Measurements from ENCODE around the gene CFAP46.
"Not testable (repeated sequence)": the region's sequence is repeated elsewhere in the genome, so short reads cannot be mapped to it uniquely, and the experiment has no call there.

The CFAP46 gene

DNA sequence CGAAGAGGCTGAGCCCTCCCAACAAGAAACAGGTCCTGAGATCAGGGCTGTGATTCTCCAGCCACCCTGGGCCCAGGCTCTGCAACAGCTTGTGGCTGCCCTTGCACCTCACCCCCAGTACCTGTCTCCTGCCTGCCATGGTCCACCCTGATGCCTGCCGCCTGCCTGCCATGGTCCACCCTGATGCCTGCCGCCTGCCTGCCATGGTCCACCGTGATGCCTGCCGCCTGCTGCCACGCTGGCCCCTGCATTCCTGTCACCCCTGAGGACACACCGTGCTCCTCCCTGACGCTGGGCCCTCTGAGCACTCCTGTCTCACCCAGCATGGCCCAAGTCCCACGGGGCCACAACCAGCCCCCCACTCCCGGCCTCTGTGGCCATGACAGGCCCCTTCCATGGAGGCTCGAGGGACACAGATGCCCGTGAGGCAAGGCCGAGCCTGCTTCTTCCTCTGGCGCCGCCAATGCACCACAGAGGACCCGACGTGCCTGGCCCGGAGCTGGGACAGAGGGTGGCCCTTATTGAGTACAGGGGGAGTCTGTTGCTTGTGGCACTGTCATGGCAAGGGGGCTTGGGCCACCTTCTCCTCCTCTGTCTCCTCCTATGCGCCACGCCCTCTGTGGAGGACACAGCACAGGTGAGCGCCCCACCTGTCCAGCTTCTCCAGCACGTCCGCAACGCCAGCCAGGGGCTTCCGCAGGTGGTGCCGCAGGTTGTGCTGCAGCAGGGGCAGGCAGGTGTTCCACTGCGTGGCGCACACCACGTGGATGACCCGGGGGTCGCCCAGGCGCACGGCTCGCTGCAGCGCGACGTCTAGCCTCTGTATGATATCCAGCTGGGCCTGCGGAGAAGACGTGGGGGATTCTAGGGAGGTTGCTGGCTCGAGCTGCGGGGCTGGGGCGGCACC is 18.1 kb downstream of the CFAP46 start:
- Mint-ChIP-seq H3K9me3 (no peaks in the 10 kb centered on the region), H3K36me3 (ENCODE audit: low read depth) (no peaks in the 10 kb centered on the region), H3K4me3 (no peak overlapping the region), H3K27me3 (peaks cover 4% of the 10 kb centered on the region), H3K27ac (no peak overlapping the region), H3K4me1 (ENCODE audit: low read depth) (peaks cover 1% of the 10 kb centered on the region)
- no peak for DNase-seq

DNA sequence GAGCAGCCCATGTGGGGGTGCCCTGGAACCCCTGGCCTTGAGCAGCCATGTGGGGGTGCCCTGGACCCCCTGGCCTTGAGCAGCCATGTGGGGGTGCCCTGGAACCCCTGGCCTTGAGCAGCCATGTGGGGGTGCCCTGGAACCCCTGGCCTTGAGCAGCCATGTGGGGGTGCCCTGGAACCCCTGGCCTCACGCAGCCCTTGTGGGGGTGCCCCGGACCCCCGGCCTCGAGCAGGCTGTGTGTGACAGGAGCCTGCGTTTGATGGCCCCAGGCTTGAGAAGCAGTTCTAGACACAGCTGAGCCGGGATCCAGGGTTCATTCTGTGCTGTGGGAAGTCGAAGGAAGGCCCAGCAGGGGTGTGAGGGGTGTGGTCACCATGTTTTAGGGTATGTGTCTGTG is 19.0 kb downstream of the CFAP46 start:
- not testable (repeated sequence) for H3K9me3 Mint-ChIP-seq; H3K27me3 Mint-ChIP-seq; H3K4me3 Mint-ChIP-seq; H3K36me3 Mint-ChIP-seq (ENCODE audit: low read depth); DNase-seq; H3K4me1 Mint-ChIP-seq (ENCODE audit: low read depth); H3K27ac Mint-ChIP-seq

DNA sequence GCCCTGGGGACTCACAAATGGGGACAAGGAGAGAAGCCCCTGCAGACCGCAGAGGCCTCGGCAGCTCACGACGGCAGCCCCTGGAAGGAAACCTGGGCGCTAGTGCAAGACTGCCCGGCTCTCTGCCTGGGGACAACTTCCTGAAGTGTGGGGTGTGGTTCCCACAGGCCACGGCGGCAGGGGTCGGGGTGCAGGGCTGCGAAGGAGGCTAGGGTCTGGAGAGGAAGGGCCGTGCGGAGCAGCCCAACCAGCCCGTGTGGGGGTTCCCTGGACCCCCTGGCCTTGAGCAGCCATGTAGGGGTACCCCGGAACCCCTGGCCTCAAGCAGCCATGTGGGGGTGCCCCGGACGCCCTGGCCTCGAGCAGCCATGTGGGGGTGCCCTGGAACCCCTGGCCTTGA is 19.5 kb downstream of the CFAP46 start:
- Mint-ChIP-seq H3K27ac (no peak overlapping the region), H3K4me3 (no peak overlapping the region), H3K4me1 (ENCODE audit: low read depth) (no peaks in the 10 kb centered on the region), H3K9me3 (no peaks in the 10 kb centered on the region), H3K27me3 (peaks cover 4% of the 10 kb centered on the region), H3K36me3 (ENCODE audit: low read depth) (no peaks in the 10 kb centered on the region)
- no peak for DNase-seq

DNA sequence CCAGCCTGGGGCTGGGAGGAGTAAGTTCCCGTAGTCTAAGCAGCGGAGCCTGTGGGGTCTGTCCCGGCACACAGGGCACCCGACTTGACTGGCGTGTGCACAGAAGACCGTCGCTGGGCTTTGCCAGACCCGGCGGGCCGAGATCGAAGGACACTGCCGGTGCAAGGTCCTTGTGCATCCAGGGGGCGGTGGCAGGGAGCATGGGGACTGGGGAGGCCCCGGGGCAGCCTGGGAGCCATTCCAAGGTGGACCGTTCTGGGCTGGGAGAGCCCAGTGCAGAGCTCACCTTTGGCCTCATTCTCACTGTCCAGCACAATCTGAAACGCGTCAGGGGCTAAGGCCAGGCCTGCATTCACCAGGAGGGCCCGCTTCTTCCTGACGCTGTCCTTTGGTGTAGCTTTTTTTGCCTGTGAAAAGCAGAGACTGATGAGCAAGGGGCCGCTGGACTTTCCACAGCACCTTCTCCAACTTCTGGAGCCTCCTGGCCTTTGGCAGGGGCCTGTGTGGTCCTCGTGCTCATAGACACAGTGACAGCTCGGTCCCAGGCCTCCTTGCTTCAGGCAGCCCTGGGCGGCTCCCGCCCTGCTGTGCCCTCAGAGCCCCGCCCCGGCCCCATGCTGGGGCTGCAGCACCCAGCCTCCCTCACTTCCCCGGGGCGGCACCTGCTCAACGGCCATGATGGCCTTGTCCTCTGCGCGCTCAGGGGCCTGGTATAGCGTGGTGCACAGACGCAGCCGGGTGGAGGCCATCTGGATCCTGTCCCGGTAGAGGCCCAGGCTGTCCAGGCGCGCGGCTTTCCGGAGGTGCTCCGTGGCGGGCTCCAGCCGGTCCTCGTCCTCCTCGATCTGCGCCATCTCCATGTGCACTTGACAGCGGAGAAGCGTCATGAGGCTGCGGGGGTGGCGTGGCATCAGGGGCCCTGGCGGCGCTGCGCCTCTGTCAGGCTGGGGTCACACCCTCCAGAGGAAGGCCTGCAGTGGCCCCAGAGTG is 20.3 kb downstream of the CFAP46 start:
- no peak for DNase-seq
- no peak overlapping the region for H3K4me3 Mint-ChIP-seq
- H3K36me3 Mint-ChIP-seq (ENCODE audit: low read depth) = no peaks in the 10 kb centered on the region
- H3K27ac Mint-ChIP-seq = no peak overlapping the region
- no peaks in the 10 kb centered on the region for H3K4me1 Mint-ChIP-seq (ENCODE audit: low read depth)
- peaks cover 4% of the 10 kb centered on the region for H3K27me3 Mint-ChIP-seq
- no peaks in the 10 kb centered on the region for H3K9me3 Mint-ChIP-seq

DNA sequence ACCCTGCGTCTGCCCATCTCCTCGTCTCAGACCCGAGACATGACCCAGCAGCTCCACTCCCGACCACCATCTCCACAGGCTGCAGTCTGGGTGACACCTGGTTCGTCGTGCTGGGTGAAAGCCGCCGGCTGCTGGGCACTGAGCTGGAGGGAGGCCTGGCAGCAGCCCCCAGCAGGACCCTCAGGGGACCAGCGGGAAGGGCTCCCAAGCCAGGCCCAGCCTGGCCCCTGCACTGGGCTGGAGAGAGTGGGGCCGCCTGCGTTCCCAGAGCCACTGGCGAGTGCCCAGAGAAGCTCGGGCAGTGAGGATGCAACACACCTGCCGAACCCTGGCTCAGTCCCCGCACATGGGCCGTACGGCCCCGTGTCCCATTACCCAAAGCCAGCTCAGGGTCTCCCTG is 21.3 kb downstream of the CFAP46 start:
- Mint-ChIP-seq H3K27me3 (peaks cover 4% of the 10 kb centered on the region), H3K36me3 (ENCODE audit: low read depth) (no peaks in the 10 kb centered on the region), H3K9me3 (no peaks in the 10 kb centered on the region), H3K4me1 (ENCODE audit: low read depth) (no peaks in the 10 kb centered on the region), H3K27ac (no peak overlapping the region), H3K4me3 (no peak overlapping the region)
- DNase-seq = no peak

DNA sequence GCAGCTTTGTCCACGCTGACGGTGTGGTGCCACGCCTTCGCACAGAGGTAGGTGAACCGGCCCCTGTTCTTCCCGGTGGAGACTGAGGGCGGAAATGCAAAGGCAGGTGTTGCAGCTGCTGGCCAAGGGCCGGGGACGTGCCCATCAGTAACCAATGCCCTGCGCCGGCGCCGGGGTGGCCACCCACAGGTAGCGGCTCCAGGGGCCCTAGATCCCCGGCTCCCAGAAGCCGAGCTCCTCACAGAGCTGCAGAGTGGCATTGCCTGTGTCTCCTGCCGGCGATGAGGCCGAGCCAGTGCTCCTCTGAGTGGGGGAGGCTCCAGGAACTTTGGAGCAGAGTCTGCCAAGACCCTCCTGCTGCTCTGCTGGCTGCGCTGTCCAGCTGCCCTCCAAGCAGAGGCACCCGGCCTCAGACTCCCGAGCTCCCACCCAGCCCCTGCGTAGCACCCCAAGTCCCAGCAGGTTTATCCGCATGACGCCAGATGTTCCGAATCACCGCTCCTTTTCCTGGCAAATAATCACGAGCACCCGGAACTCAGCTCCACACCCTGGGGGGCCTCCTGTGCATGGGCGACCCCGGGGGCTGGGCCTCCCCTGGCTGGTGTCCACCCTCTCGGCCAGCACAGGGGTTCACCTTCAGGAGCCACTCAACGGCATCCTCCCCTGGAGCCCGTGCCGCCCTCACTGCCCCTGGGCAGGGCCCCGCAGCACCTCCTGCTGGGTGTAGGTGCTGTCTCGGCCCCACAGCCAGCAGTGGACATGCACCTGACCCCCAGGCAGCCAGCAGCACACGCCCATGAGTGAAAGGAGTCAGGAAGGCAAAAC is 22.1 kb downstream of the CFAP46 start:
- DNase-seq = no peak
- no peak overlapping the region for H3K4me3 Mint-ChIP-seq
- peaks cover 4% of the 10 kb centered on the region for H3K27me3 Mint-ChIP-seq
- no peaks in the 10 kb centered on the region for H3K4me1 Mint-ChIP-seq (ENCODE audit: low read depth)
- no peaks in the 10 kb centered on the region for H3K9me3 Mint-ChIP-seq
- H3K27ac Mint-ChIP-seq = no peak overlapping the region
- no peaks in the 10 kb centered on the region for H3K36me3 Mint-ChIP-seq (ENCODE audit: low read depth)

DNA sequence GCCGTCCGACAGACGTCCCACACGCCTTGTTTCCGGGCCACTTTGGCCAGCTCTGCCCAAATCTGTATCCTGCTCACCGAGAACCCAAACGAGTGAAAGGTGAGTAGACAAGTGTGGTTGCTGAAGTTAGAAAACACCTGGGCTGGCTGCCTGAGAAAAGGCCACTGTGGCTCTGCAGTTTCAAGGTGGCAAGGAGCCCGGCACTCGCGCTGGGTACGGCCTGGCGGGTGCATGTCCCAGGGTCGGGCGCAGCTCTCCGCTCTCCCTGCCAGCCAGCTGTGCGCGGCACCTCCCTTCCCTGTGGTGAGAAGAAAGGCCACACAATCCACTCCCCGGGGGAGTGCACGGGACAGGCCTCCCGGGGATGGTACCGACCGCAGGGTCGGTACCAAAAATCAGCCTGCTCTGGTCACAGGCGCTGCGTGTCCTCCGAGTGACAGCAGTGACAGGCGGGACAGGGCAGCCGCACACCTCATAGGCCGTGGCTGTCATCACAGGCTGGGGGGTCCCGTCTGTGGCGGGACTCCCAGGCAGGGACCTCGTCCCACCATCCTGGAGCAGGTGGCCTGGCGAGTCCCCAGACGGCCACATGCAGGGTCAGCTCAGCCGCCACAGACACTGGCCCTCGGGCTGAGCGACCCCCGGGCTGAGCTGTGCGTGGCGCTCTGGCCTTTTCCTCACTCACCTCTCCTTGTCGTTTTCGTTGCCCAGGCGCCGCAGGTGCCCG is 22.8 kb downstream of the CFAP46 start:
- Mint-ChIP-seq H3K9me3 (no peaks in the 10 kb centered on the region), H3K4me3 (no peak overlapping the region), H3K4me1 (ENCODE audit: low read depth) (no peaks in the 10 kb centered on the region), H3K27ac (no peak overlapping the region), H3K27me3 (peaks cover 4% of the 10 kb centered on the region), H3K36me3 (ENCODE audit: low read depth) (no peaks in the 10 kb centered on the region)
- DNase-seq = no peak

DNA sequence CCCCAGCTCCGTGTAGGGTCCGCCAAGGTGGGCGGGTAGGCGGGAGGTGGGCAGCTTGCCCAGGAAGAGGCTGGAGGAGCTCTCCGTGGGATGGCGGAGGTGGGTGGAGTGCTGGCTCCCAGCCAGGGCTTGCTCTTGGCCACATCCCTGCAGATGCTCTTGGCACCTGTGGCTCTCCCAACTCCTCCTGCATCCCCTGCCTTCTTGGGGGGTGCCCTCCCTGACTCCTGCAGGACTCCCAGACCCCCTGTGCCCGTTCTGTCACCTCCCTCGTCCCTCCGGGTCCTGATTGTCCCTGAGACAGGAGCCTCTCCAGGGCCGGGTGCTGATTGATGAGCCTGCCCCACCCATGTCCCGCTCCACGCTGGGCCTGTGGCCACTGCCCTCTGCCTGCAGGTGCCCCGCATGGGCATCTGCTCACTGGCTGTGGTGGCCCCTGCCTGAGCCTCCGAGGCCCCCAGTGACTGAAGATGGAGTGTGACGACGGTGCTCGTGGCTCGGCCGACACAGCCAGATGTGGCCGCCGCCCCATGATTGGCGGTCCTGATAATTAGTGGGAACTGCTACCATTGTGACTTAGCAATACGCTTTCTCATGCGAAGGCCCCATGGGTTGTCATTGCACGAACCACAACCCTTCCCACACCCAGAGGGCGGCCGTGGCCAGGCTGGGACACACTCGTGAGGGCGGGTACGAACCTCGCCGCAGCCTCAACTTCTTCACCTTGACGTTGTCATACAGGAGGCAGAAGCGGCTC is 23.6 kb downstream of the CFAP46 start:
- Mint-ChIP-seq H3K4me3 (no peak overlapping the region), H3K36me3 (ENCODE audit: low read depth) (no peaks in the 10 kb centered on the region)

DNA sequence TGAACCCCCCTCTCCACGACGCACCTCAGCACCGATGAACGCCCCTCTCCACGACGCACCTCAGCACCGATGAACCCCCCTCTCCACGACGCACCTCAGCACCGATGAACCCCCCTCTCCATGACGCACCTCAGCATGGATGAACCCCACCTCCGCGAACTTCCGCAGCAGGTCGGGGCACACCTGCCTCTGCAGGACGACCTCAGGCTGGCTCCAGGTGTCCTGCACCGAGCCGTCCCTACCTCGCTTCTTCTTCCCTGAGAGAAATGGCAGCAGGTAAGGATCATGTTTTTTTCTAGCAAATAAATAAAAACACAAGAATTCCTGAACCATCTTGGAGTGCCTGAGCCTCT is 24.1 kb downstream of the CFAP46 start:
- no peaks in the 10 kb centered on the region for H3K36me3 Mint-ChIP-seq (ENCODE audit: low read depth)
- no peak overlapping the region for H3K27ac Mint-ChIP-seq
- no peaks in the 10 kb centered on the region for H3K9me3 Mint-ChIP-seq
- peaks cover 2% of the 10 kb centered on the region for H3K27me3 Mint-ChIP-seq
- no peak for DNase-seq
- H3K4me1 Mint-ChIP-seq (ENCODE audit: low read depth) = no peaks in the 10 kb centered on the region
- H3K4me3 Mint-ChIP-seq = no peak overlapping the region

More for the DNA sequence above, 23.6 kb downstream of the CFAP46 start:
- peaks cover 4% of the 10 kb centered on the region for H3K27me3 Mint-ChIP-seq
- H3K9me3 Mint-ChIP-seq = no peaks in the 10 kb centered on the region
- no peak overlapping the region for H3K27ac Mint-ChIP-seq
- no peaks in the 10 kb centered on the region for H3K4me1 Mint-ChIP-seq (ENCODE audit: low read depth)
- no peak for DNase-seq

DNA sequence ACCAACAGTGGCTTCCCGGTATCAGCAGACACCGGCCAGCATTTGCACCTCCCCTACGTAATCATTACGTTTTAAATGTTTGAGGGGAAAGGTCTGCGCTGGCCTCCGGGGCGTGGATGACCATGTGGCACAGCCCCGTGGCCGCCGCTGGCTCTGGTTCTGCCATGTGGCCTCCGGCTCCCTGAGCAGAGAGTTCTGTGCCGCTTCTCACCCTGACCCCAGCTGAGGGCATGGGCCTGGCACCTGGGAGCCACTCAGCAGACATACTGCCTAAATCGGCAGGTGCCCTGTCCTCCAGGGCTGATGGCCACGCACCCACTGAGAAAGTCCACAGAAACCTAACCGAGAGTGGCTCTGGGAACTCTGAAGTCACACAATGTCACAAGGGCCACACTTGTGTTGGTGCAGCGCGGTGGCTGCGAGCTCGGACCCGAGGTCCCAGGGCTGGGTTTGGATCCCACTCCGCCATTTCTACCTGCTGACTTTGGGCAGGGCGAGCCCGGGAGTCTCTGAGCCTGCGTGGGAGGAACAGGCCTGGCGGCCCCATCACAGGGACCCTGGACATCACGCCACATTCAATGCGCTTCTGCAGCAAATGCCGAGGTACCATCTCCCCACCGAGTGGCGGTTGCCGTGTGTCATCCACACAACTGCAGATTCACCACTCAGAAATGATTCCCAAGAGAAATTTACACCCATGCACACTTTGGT is 25.3 kb downstream of the CFAP46 start:
- Mint-ChIP-seq H3K4me3 (no peak overlapping the region), H3K4me1 (ENCODE audit: low read depth) (no peaks in the 10 kb centered on the region), H3K27me3 (peaks cover 2% of the 10 kb centered on the region), H3K36me3 (ENCODE audit: low read depth) (no peaks in the 10 kb centered on the region), H3K9me3 (no peaks in the 10 kb centered on the region), H3K27ac (no peak overlapping the region)
- DNase-seq = no peak

DNA sequence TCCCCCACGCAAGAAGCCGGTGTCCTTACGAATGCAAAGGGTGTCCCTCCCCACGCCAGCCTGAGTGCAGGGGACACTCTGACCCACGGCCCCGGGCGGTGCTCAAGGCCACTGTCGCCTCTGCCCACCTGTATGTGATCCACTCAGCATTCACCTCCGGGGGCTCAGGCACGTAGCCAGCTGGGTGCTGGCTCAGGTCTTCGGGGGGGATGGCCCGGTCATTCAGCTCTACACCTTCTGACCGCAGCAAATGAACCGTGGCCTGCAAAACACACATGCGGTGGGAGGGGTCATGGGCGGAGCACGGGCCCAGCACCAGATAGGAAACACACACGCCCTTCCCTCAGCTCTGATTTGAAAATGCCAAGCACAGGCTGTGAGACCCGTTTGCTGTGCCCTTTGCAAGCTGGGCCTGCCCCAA is 25.9 kb downstream of the CFAP46 start:
- H3K9me3 Mint-ChIP-seq = no peaks in the 10 kb centered on the region
- no peak for DNase-seq
- H3K27ac Mint-ChIP-seq = no peak overlapping the region
- H3K4me3 Mint-ChIP-seq = no peak overlapping the region
- peaks cover under 1% of the 10 kb centered on the region for H3K27me3 Mint-ChIP-seq
- no peaks in the 10 kb centered on the region for H3K36me3 Mint-ChIP-seq (ENCODE audit: low read depth)
- no peaks in the 10 kb centered on the region for H3K4me1 Mint-ChIP-seq (ENCODE audit: low read depth)

DNA sequence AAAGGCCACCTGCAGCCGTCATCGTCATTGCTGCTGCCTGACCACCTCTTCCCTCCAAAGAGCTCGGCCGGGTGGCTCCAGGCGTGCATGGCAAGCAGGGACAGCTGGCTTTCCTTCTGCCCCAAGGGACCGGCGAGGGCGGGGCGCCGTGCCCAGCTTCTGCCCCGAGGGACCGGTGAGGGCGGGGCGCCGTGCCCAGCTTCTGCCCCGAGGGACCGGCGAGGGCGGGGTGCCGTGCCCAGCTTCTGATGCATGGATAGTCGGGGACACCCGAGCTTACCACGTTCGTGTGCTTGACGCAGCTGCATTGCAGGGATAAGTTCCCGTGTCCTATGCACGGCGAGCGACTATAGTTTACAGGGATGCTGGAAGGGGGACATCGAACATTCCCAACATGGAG is 27.0 kb downstream of the CFAP46 start:
- H3K4me1 Mint-ChIP-seq (ENCODE audit: low read depth) = no peaks in the 10 kb centered on the region
- no peaks in the 10 kb centered on the region for H3K9me3 Mint-ChIP-seq
- no peak for DNase-seq
- H3K36me3 Mint-ChIP-seq (ENCODE audit: low read depth) = no peaks in the 10 kb centered on the region
- no peak overlapping the region for H3K4me3 Mint-ChIP-seq
- H3K27ac Mint-ChIP-seq = no peak overlapping the region
- H3K27me3 Mint-ChIP-seq = no peaks in the 10 kb centered on the region

DNA sequence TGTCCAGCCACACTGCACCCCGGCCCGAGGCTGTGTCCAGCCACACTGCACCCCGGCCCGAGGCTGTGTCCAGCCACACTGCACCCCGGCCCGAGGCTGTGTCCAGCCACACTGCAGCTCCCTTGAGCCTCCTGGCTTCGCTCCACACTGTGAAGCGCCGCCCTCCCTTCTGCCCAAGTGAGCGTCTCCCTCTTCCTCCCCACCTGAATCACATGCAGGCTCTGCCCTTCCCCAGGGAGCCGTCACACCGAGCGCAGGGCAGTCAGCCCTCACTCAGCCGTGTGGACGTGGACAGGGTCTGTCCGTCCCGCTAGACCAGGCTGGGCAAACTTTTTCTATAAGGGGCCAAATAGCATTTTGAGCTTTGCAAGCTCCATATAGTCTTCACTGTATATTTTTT is 27.6 kb downstream of the CFAP46 start:
- H3K27me3 Mint-ChIP-seq = no peaks in the 10 kb centered on the region
- no peak overlapping the region for H3K27ac Mint-ChIP-seq
- DNase-seq = no peak
- H3K4me1 Mint-ChIP-seq (ENCODE audit: low read depth) = no peaks in the 10 kb centered on the region
- no peaks in the 10 kb centered on the region for H3K36me3 Mint-ChIP-seq (ENCODE audit: low read depth)
- no peak overlapping the region for H3K4me3 Mint-ChIP-seq
- no peaks in the 10 kb centered on the region for H3K9me3 Mint-ChIP-seq

Measured in activated T-cell treated with anti-CD3 and anti-CD28 coated beads, Interleukin-2, amount 50 U/mL, for 24 hours (primary cell).